NB4 (cell line): Measurements from ENCODE around the gene PDE11A.

Experiments used
- DNase-seq: peaks from one replicate; pipeline ENCODE4 v3.0.0; 2010; ENCODE audit warnings: low read depth
- H3K4me3 ChIP-seq: one replicate; pipeline ENCODE4 v1.5.1; 2011; ENCODE audit warnings: mild to moderate bottlenecking, low read depth, low read length, moderate library complexity
- CTCF ChIP-seq: IDR thresholded peaks from one replicate; pipeline ENCODE4 v1.5.1; 2012; ENCODE audit warnings: low read depth, low read length
- MAX ChIP-seq: IDR thresholded peaks from 2 replicates; pipeline ENCODE4 v1.6.1; 2011; ENCODE audit warnings: low read depth, low read length
- MYC ChIP-seq: IDR thresholded peaks from 2 replicates; pipeline ENCODE4 v1.6.1; 2011; ENCODE audit warnings: low read depth, low read length
- POLR2A ChIP-seq: IDR thresholded peaks from 2 replicates; pipeline ENCODE4 v1.6.1; 2011; ENCODE audit warnings: mild to moderate bottlenecking; ENCODE audit not compliant: insufficient read length; ENCODE audit errors: extremely low read depth

PDE11A gene

GRCh38 chr2:178012639-178013038, 59.9 kb downstream of the PDE11A start:
- TF ChIP-seq POLR2A, result no peak
- TF ChIP-seq MYC, result no peak
- TF ChIP-seq CTCF, result no peak
- TF ChIP-seq MAX, result no peak
- no peak overlapping the region for H3K4me3 ChIP-seq
- no peak for DNase-seq

- no peak for DNase-seq
- TF ChIP-seq MAX (no peak), POLR2A (no peak), MYC (no peak), CTCF (no peak)
- H3K4me3 ChIP-seq, result no peak overlapping the region
Measured at GRCh38 chr2:178009813-178010212, 62.8 kb downstream of the PDE11A start.

GRCh38 chr2:178008636-178009289, 63.8 kb downstream of the PDE11A start:
- H3K4me3 ChIP-seq, result no peak overlapping the region
- TF ChIP-seq MYC, result no peak
- TF ChIP-seq POLR2A, result no peak
- TF ChIP-seq CTCF, result no peak
- no peak for TF ChIP-seq MAX
- DNase-seq, result no peak

GRCh38 chr2:178006710-178007109, 65.9 kb downstream of the PDE11A start:
- H3K4me3 ChIP-seq, result no peak overlapping the region
- TF ChIP-seq MAX (no peak), POLR2A (no peak), CTCF (no peak), MYC (no peak)
- no peak for DNase-seq

- DNase-seq, result no peak
- no peak for TF ChIP-seq MAX
- TF ChIP-seq CTCF, result no peak
- TF ChIP-seq MYC, result no peak
- TF ChIP-seq POLR2A, result no peak
- no peak overlapping the region for H3K4me3 ChIP-seq
Measured at GRCh38 chr2:178005756-178006155, 66.8 kb downstream of the PDE11A start.

GRCh38 chr2:178002038-178002437, 70.5 kb downstream of the PDE11A start:
- TF ChIP-seq CTCF, result no peak
- TF ChIP-seq MAX, result no peak
- TF ChIP-seq POLR2A, result no peak
- no peak for TF ChIP-seq MYC
- H3K4me3 ChIP-seq, result no peak overlapping the region
- no peak for DNase-seq
